Right ventricle myocardium inferior (tissue), 1 donor: ENCODE results near the gene TMEM123. TPM values are rescaled to one million over a fixed set of nuclear protein-coding genes. Genes with fewer than 3 reads are reported as not detected.
A peak's percentile ranks its signal among the peaks of the same experiment; 100 is the strongest.

ENCODE experiments used
- ATAC-seq: fragments of 200-7000 bp; cut with Tn5 transposase; one replicate; pipeline ENCODE4 v1.9.1; 2020; ENCODE audit warnings: mild to moderate bottlenecking, moderate library complexity
- DNase-seq: peaks from one replicate; pipeline ENCODE4 v3.0.0; 2021; ENCODE audit errors: missing footprints
- intact Hi-C: fragments of 100-400 bp; cut with DNase I; formaldehyde crosslinking; loops from one replicate; pipeline ENCODE4 v1.11.0; 2022
- total RNA-seq: library from RNA; stranded (reverse); fragmentation: NEBNext Ultra II Directional; extraction: Animal tissue kit (Norgen Biotek cat#: 25700); gene quantifications from one replicate; pipeline ENCODE4 v1.2.1, GENCODE V29; 2021
- donor health status: DM: no; HTN: yes; CAD: no; lungs with severe emphysema.

Gene TMEM123
- total RNA-seq, 1 donor from 2014 or later = 80.0 TPM

- DNase-seq = peak; percentile 98
- peak; percentile 97 for ATAC-seq
- intact Hi-C loops = loop anchor here (1.0 to 2.0 kb wide), 3 partner anchors 28 to 105 kb away; partner anchors contain the start of gene TMEM123
Measured at GRCh38 chr11:102346748-102347461, 105.7 kb downstream of the TMEM123 start, which contains the start of gene BIRC2. Gene BIRC2 (plus strand): TSS chr11:102347214. CDS start chr11:102349855, 2,641 bp downstream.

DNA sequence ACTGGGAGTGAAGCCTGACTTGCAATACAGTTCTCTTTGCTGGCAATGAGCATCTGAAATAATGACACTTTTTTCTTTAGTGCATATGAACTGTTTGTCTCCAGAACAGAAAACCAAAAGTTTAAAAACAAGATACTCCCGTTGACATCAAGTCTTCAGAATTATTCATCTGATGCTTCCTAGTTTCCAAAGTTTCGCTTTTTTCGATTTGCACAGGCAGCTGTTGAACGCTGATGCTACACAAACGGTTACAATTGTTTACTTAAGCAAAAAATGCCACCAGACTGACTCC lies 106.2 kb downstream of the TMEM123 start:
- DNase-seq (no peak), ATAC-seq (no peak)
- intact Hi-C loops = loop anchor here (2.0 kb wide), 2 partner anchors 28 to 58 kb away; no protein-coding TSS in a partner anchor

Other genes with a start within 250 kb of the TMEM123 start
- 10.6 TPM for gene BIRC3, start 135.3 kb downstream of the TMEM123 start, total RNA-seq
- gene BIRC2, start 105.6 kb downstream of the TMEM123 start, total RNA-seq = 32.4 TPM
- gene MMP7, start 78.0 kb upstream of the TMEM123 start, total RNA-seq = not detected
- gene MMP20, start 172.6 kb upstream of the TMEM123 start, total RNA-seq = not detected